Astrocyte of the spinal cord (primary cell): Measurements from ENCODE around the gene CRTAC1.

Source experiments
- DNase-seq: peaks from one replicate; pipeline ENCODE4 v3.0.0; 2011; ENCODE audit warnings: low read depth, low spot score
- H3K4me3 ChIP-seq: 2 replicates; pipeline ENCODE4 v1.5.1; 2011; ENCODE audit warnings: low read depth, mild to moderate bottlenecking, low read length, moderate library complexity
- CTCF ChIP-seq: IDR thresholded peaks from 2 replicates; pipeline ENCODE4 v1.5.1; 2012; ENCODE audit warnings: low read depth, mild to moderate bottlenecking, low read length, inconsistent platforms
- in situ Hi-C: cut with HindIII; loops from 2 replicates; pipeline ENCODE4 v1.10.0; 2017; ENCODE audit warnings: low sequenced_read_pairs

The CRTAC1 gene

DNA sequence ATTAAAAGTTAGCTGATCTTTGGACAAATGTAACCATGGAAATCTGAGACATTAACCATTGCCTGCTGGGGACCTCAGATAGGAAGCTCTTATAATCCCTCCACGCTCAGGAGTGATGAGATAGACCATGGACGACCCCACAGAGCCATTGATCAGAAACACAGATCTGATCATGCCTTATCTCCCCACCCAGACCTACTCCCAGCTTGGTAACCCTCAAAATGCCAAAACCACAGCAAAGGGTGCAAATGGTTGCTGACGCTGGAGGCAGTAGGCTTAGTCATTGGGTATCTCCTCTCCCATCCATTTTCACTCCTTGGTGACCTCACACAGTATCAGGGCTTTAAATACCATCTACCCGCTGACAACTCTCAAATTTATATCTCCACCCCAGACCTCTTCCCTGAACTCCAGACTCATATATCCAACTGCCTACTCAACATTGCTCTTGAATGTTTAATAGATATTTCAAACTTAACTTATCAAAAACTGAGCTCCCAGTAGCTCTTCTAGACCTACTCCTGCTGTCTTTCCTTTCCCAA is 60.8 kb downstream of the CRTAC1 start:
- in situ Hi-C loops, result no loop called here
- TF ChIP-seq CTCF, result no peak
- no peak for DNase-seq
- H3K4me3 ChIP-seq, result no peak overlapping the region

GRCh38 chr10:97964748-97965147 is 65.7 kb downstream of the CRTAC1 start:
- DNase-seq, result no peak
- TF ChIP-seq CTCF, result no peak
- in situ Hi-C loops, result no loop called here
- no peak overlapping the region for H3K4me3 ChIP-seq

GRCh38 chr10:97961945-97962344 is 68.5 kb downstream of the CRTAC1 start:
- no peak for DNase-seq
- in situ Hi-C loops, result no loop called here
- no peak for TF ChIP-seq CTCF
- no peak overlapping the region for H3K4me3 ChIP-seq

GRCh38 chr10:97960269-97961056 is 70.0 kb downstream of the CRTAC1 start:
- no peak overlapping the region for H3K4me3 ChIP-seq
- in situ Hi-C loops, result no loop called here
- no peak for DNase-seq
- TF ChIP-seq CTCF, result no peak

DNA sequence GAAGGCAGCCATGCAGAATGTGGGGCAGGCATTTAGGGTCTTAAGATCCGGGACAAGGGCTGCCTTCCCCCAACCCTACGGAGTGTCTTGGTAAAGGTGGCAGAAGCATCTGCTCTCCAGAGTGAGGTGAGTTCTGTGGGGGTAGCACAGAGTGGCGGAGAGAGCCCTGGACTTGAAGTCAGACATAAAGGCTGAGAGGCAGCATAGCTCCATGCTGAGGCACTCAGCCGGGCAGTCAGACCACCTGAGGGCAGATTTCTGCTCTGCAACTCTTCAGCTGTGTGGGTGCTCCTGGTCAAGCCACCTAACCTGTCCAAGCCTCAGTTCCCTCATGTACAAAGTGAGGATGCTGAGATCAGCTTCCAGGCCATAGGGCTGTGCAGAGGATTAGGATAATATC is 81.0 kb downstream of the CRTAC1 start:
- no peak for DNase-seq
- H3K4me3 ChIP-seq, result no peak overlapping the region
- no peak for TF ChIP-seq CTCF
- in situ Hi-C loops, result no loop called here

DNA sequence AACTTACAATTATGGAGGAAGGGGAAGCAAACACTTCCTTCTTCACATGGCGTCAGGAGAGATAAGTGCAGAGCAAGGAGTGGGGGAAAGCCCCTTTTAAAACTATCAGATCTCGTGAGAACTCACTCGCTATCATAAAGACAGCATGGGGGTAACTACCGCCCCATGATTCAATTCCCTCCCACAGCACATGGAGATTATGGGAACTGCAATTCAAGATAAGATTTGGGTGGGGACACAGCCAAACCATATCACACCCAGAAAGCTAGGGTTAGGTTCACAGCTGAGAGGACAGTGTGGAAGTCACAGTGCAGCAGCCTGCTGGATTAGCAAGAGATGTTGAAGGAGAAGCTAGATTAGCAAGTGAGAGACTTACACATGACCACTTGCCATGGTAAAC is 81.6 kb downstream of the CRTAC1 start:
- TF ChIP-seq CTCF, result no peak
- DNase-seq, result no peak
- in situ Hi-C loops, result no loop called here
- no peak overlapping the region for H3K4me3 ChIP-seq
